ENCODE measurements around the gene S100A13. TPM values are rescaled to one million over a fixed set of nuclear protein-coding genes. Genes with fewer than 3 reads are reported as not detected.
"Not testable (repeated sequence)": the region's sequence is repeated elsewhere in the genome, so short reads cannot be mapped to it uniquely, and the experiment has no call there.

The S100A13 gene
- total RNA-seq, 1 experiment from 2014 or later = 55.0 TPM

- H3K79me1 ChIP-seq (ENCODE audit: insufficient read depth, low read depth, low read length, poor library complexity, severe bottlenecking) = peaks cover 17% of the 10 kb centered on the region
- H2BK20ac ChIP-seq (ENCODE audit: low read depth, low read length, poor library complexity, severe bottlenecking) = no peak overlapping the region
- H3K18ac ChIP-seq (ENCODE audit: insufficient read length, low read depth, low read length) = no peak overlapping the region
- H3K4me1 Mint-ChIP-seq = peaks cover 9 to 12% of the 10 kb centered on the region in 2 experiments; a peak in 3 of 4 replicates
- no peaks in the 10 kb centered on the region for H3K27me3 ChIP-seq (ENCODE audit: insufficient read depth, low read length)
- no peak overlapping the region for H2AK5ac ChIP-seq (ENCODE audit: insufficient read length, low read length)
- H4K8ac ChIP-seq (replicated peaks; ENCODE audit: insufficient read length, low read depth, low read length) = no peak overlapping the region
- peak overlapping the region in 1 of 3 experiments; percentile 59; a peak in 3 of 7 replicates for H3K27ac Mint-ChIP-seq
- no peak for DNase-seq
- H3K23ac ChIP-seq (ENCODE audit: insufficient read length, low read depth, low read length) = no peak overlapping the region
- no peaks in the 10 kb centered on the region; the same call in 1 of the 2 replicates for H3K27me3 Mint-ChIP-seq (ENCODE audit: low read depth)
- no peak overlapping the region for H4K5ac ChIP-seq (ENCODE audit: insufficient read length, low read depth, low read length)
- H3K27ac ChIP-seq (ENCODE audit: insufficient read length, low read depth, low read length) = no peak overlapping the region
- H2BK5ac ChIP-seq (ENCODE audit: insufficient read length, low read length) = no peak overlapping the region
- H3K23me2 ChIP-seq (ENCODE audit: insufficient read length, low read depth, low read length, poor library complexity, severe bottlenecking) = peaks cover 11% of the 10 kb centered on the region
- H3K56ac ChIP-seq (ENCODE audit: insufficient read length, low read depth, low read length) = no peak overlapping the region
- H3T11ph ChIP-seq (ENCODE audit: low read length) = no peak overlapping the region
- no peaks in the 10 kb centered on the region for H3K4me1 ChIP-seq (ENCODE audit: insufficient read depth, low read length)
- no peak overlapping the region for H3K4me3 Mint-ChIP-seq
- H3K9me3 Mint-ChIP-seq = no peaks in the 10 kb centered on the region
- H3K14ac ChIP-seq (ENCODE audit: insufficient read depth, low read length) = no peak overlapping the region
- no peaks in the 10 kb centered on the region for H3K9me3 ChIP-seq (ENCODE audit: control insufficient read depth, low read depth, low read length)
- peaks cover 15% of the 10 kb centered on the region for H3K79me2 ChIP-seq (ENCODE audit: insufficient read depth, low read length)
- H2BK12ac ChIP-seq (ENCODE audit: insufficient read length, low read depth, low read length) = no peak overlapping the region
- no peak overlapping the region for H2AFZ ChIP-seq (ENCODE audit: low read length)
- H2BK15ac ChIP-seq (ENCODE audit: low read depth, low read length) = no peak overlapping the region
- peaks cover 0 to 58% (median 55%) of the 10 kb centered on the region in 3 experiments; a peak in 4 of 7 replicates for H3K36me3 Mint-ChIP-seq (ENCODE audit: insufficient read depth in 1 of 3, low read depth in 3 of 3)
- peak overlapping the region; percentile 83 for H3K4me2 ChIP-seq (ENCODE audit: insufficient read depth, insufficient read length, low read length)
- H4K91ac ChIP-seq (ENCODE audit: insufficient read length, low read depth, low read length) = no peak overlapping the region
- peak overlapping the region; percentile 97 for H3K9ac ChIP-seq (ENCODE audit: extremely low read depth, insufficient read length, low read length)
- no CpG with 5 or more reads among the region's 6 CpGs for WGBS (ENCODE audit: extremely low coverage, insufficient read length, low lambda C conversion rate)
- TF ChIP-seq CTCF (conservative IDR thresholded peaks at IDR 0.05) = no peak
- H4K20me1 ChIP-seq (ENCODE audit: control insufficient read depth, insufficient read depth, insufficient read length) = no peaks in the 10 kb centered on the region
- no peak overlapping the region for H2BK120ac ChIP-seq (ENCODE audit: low read depth, low read length, poor library complexity, severe bottlenecking)
- no peak overlapping the region for H3K4ac ChIP-seq (ENCODE audit: low read depth, low read length)
These were observed 42.3 kb upstream of the S100A13 start for GRCh38 chr1:153669606-153670005.

GRCh38 chr1:153668672-153669071 is 41.4 kb upstream of the S100A13 start:
- H4K8ac ChIP-seq (replicated peaks; ENCODE audit: insufficient read length, low read depth, low read length); H3K9ac ChIP-seq (ENCODE audit: extremely low read depth, insufficient read length, low read length); H2AK5ac ChIP-seq (ENCODE audit: insufficient read length, low read length); H3K9me3 Mint-ChIP-seq; H3K4me1 ChIP-seq (ENCODE audit: insufficient read depth, low read length); H4K5ac ChIP-seq (ENCODE audit: insufficient read length, low read depth, low read length); H3T11ph ChIP-seq (ENCODE audit: low read length); H3K27me3 ChIP-seq (ENCODE audit: insufficient read depth, low read length); H3K14ac ChIP-seq (ENCODE audit: insufficient read depth, low read length); H3K27ac ChIP-seq (ENCODE audit: insufficient read length, low read depth, low read length); H2BK120ac ChIP-seq (ENCODE audit: low read depth, low read length, poor library complexity, severe bottlenecking); H4K91ac ChIP-seq (ENCODE audit: insufficient read length, low read depth, low read length); H2BK20ac ChIP-seq (ENCODE audit: low read depth, low read length, poor library complexity, severe bottlenecking); H2BK5ac ChIP-seq (ENCODE audit: insufficient read length, low read length); H3K18ac ChIP-seq (ENCODE audit: insufficient read length, low read depth, low read length); H2AFZ ChIP-seq (ENCODE audit: low read length); H3K9me3 ChIP-seq (ENCODE audit: control insufficient read depth, low read depth, low read length); H3K56ac ChIP-seq (ENCODE audit: insufficient read length, low read depth, low read length); H2BK12ac ChIP-seq (ENCODE audit: insufficient read length, low read depth, low read length); H3K4me2 ChIP-seq (ENCODE audit: insufficient read depth, insufficient read length, low read length); H4K20me1 ChIP-seq (ENCODE audit: control insufficient read depth, insufficient read depth, insufficient read length); DNase-seq; H3K27me3 Mint-ChIP-seq (ENCODE audit: low read depth); H3K4ac ChIP-seq (ENCODE audit: low read depth, low read length); H2BK15ac ChIP-seq (ENCODE audit: low read depth, low read length); H3K27ac Mint-ChIP-seq; H3K23ac ChIP-seq (ENCODE audit: insufficient read length, low read depth, low read length): not testable (repeated sequence)
- WGBS (ENCODE audit: extremely low coverage, insufficient read length, low lambda C conversion rate) = no CpG with 5 or more reads among the region's 8 CpGs
- Mint-ChIP-seq H3K36me3 (ENCODE audit: insufficient read depth in 1 of 3, low read depth in 3 of 3) (peaks cover 0 to 67% (median 62%) of the 10 kb centered on the region in 3 experiments; a peak in 4 of 7 replicates), H3K4me1 (peaks cover 9 to 12% of the 10 kb centered on the region in 2 experiments; a peak in 3 of 4 replicates), H3K4me3 (peak overlapping the region in 1 of 2 experiments; percentile 68; a peak in 1 of 5 replicates)
- peaks cover 11% of the 10 kb centered on the region for H3K23me2 ChIP-seq (ENCODE audit: insufficient read length, low read depth, low read length, poor library complexity, severe bottlenecking)
- H3K79me2 ChIP-seq (ENCODE audit: insufficient read depth, low read length) = peaks cover 15% of the 10 kb centered on the region
- peaks cover 17% of the 10 kb centered on the region for H3K79me1 ChIP-seq (ENCODE audit: insufficient read depth, low read depth, low read length, poor library complexity, severe bottlenecking)

All from H9 (cell line).